K562 (cell line): ENCODE measurements around the gene NCOA3. TPM values are rescaled to one million over a fixed set of nuclear protein-coding genes. Genes with fewer than 3 reads are reported as not detected.

ENCODE experiments used
- ATAC-seq: fragments of 200-7000 bp; cut with Tn5 transposase; 3 replicates; pipeline ENCODE4 v1.9.1; 2020; ENCODE audit warnings: moderate library complexity
- BruUV-seq: library from RNA; stranded (reverse); fragments of 400-500 nt; replicated peaks from 2 replicates; lab custom pipeline; 2021; lab: Mats Ljungman, UMichigan
- CTCF ChIA-PET: fragments of 300-600 bp; formaldehyde crosslinking; extraction: SDS; loops from one replicate; lab custom pipeline; 2021; ENCODE audit warnings: low intra/inter-chr PET ratio; lab: Yijun Ruan, JAX
- POLR2A ChIA-PET: fragments of 300-600, 350-650 bp; sonication (Branson Sonifier 250); formaldehyde crosslinking; extraction: SDS; loops from one replicate; lab custom pipeline; 2021; ENCODE audit warnings: antibody characterized with exemption, inconsistent platforms; lab: Yijun Ruan, JAX
- DNase-seq, 4 experiments: peaks; one replicate each; pipeline versions ENCODE4 v3.0.0 to v3.0.0-alpha.2; 2011 to 2018; ENCODE audit warnings: low spot score in 3 of 4, mixed read lengths in 3 of 4; ENCODE audit errors: extremely low read depth in 1 of 4
- FAIRE-seq: peaks from 2 replicates; lab custom pipeline; 2011; peaks lifted over from hg19 to GRCh38; lab: Jason Lieb, UNC
- H2AFZ ChIP-seq: 2 replicates; pipeline ENCODE4 v1.6.0; 2011; ENCODE audit warnings: low read depth, low read length, control low read depth, inconsistent platforms
- H3K27ac ChIP-seq: fragments of 200-600 bp; 3 replicates; pipeline ENCODE4 v1.8.0; 2011; ENCODE audit warnings: low read depth, mild to moderate bottlenecking, control low read depth, inconsistent platforms, low read length, moderate library complexity, mixed read lengths; ENCODE audit errors: extremely low read depth
- H3K27me3 ChIP-seq, 2 experiments: fragments of 300-600 bp in 1 of 2; 2 replicates in 1 of 2; 3 replicates in 1 of 2; pipeline versions ENCODE4 v1.6.0 to v1.8.0; 2011; ENCODE audit warnings: inconsistent platforms in 2 of 2, low read length in 2 of 2, mild to moderate bottlenecking in 1 of 2, mixed read lengths in 1 of 2, moderate library complexity in 1 of 2; ENCODE audit not compliant: control insufficient read depth in 2 of 2, insufficient read depth in 2 of 2
- H3K36me3 ChIP-seq: fragments of 300-600 bp; 3 replicates; pipeline ENCODE4 v1.8.0; 2011; ENCODE audit warnings: mild to moderate bottlenecking, low read length, inconsistent platforms; ENCODE audit not compliant: control insufficient read depth, insufficient read depth
- H3K4me1 ChIP-seq, 2 experiments: fragments of 200-600 bp in 1 of 2; replicated peaks in 1 of 2; 2 replicates in 1 of 2; 3 replicates in 1 of 2; pipeline versions ENCODE4 v1.5.1 to v1.8.0; 2011; ENCODE audit warnings: inconsistent platforms in 2 of 2, low read length in 2 of 2, mild to moderate bottlenecking in 1 of 2, mixed read lengths in 1 of 2, moderate library complexity in 1 of 2; ENCODE audit not compliant: control insufficient read depth in 2 of 2, insufficient read depth in 2 of 2
- H3K4me2 ChIP-seq: 2 replicates; pipeline ENCODE4 v1.6.1; 2011; ENCODE audit warnings: low read length, control low read depth, inconsistent platforms, mixed read lengths; ENCODE audit not compliant: insufficient read depth
- H3K4me3 ChIP-seq: fragments of 200-600 bp; sonication (generic), shearing (Covaris generic); 2 replicates; pipeline ENCODE4 v1.5.1; 2016; ENCODE audit warnings: control low read depth, inconsistent platforms
- H3K79me2 ChIP-seq: fragments of 200-600 bp; 3 replicates; pipeline ENCODE4 v1.8.0; 2011; ENCODE audit warnings: low read length, inconsistent platforms; ENCODE audit not compliant: control insufficient read depth, insufficient read depth
- H3K9ac ChIP-seq, 2 experiments: 2 replicates each; pipeline versions ENCODE4 v1.6.0 to v1.6.1; 2011; ENCODE audit warnings: low read depth in 2 of 2, low read length in 2 of 2, control low read depth in 1 of 2, inconsistent platforms in 1 of 2, mild to moderate bottlenecking in 1 of 2, mixed read lengths in 1 of 2; ENCODE audit not compliant: insufficient read depth in 1 of 2
- H3K9me1 ChIP-seq: one replicate; pipeline ENCODE4 v1.6.0; 2011; ENCODE audit warnings: inconsistent platforms, mild to moderate bottlenecking, low read length, moderate library complexity; ENCODE audit not compliant: control insufficient read depth, insufficient read depth
- H3K9me3 ChIP-seq: replicated peaks from 2 replicates; pipeline ENCODE4 v1.5.1; 2011; ENCODE audit warnings: low read depth, low read length, inconsistent platforms; ENCODE audit not compliant: control insufficient read depth, insufficient read depth
- H4K20me1 ChIP-seq: replicated peaks from 2 replicates; pipeline ENCODE4 v1.6.1; 2011; ENCODE audit warnings: low read length, inconsistent platforms, mixed read lengths; ENCODE audit not compliant: control insufficient read depth, insufficient read depth
- ARHGAP35 ChIP-seq: fragments of 450-650 bp; IDR thresholded peaks from 2 replicates; pipeline ENCODE4 v1.6.1; 2018; ENCODE audit not compliant: partially characterized antibody
- ATF7 ChIP-seq: fragments of 450-650 bp; IDR thresholded peaks from 2 replicates; pipeline ENCODE4 v1.7.1; 2014; ENCODE audit warnings: mild to moderate bottlenecking, moderate library complexity
- BRCA1 ChIP-seq, 2 experiments: fragments of 450-650 bp in 1 of 2; sonication (generic) in 1 of 2; formaldehyde crosslinking in 1 of 2; IDR thresholded peaks; 2 replicates each; pipeline versions ENCODE4 v1.5.0 to v1.6.1; 2017 to 2020; ENCODE audit warnings: mild to moderate bottlenecking in 1 of 2, missing genetic modification reagents in 1 of 2
- CREB1 ChIP-seq, 2 experiments: sonication (generic) in 1 of 2; formaldehyde crosslinking in 1 of 2; IDR thresholded peaks; 2 replicates each; pipeline versions ENCODE4 v1.6.1 to v1.8.0; 2012 to 2022; ENCODE audit warnings: inconsistent platforms in 1 of 2, mild to moderate bottlenecking in 1 of 2, missing genetic modification reagents in 1 of 2, moderate library complexity in 1 of 2
- ETV1 ChIP-seq: fragments of 450-650 bp; conservative IDR thresholded peaks from 2 replicates; pipeline ENCODE4 v1.6.1; 2016; ENCODE audit warnings: missing genetic modification characterization, control low read depth, low read depth, missing compliant biosample characterization
- FOXJ3 ChIP-seq: sonication (generic); formaldehyde crosslinking; IDR thresholded peaks from 2 replicates; pipeline ENCODE4 v1.4.0; 2020; ENCODE audit warnings: mild to moderate bottlenecking, missing genetic modification reagents
- GTF2E2 ChIP-seq: fragments of 200-800 bp; sonication (Bioruptor generic); IDR thresholded peaks from 2 replicates; pipeline ENCODE4 v1.6.1; 2016; ENCODE audit warnings: missing genetic modification characterization, missing compliant biosample characterization
- MECOM ChIP-seq: fragments of 250-450 bp; sonication (Bioruptor Pico); IDR thresholded peaks from 2 replicates; pipeline ENCODE4 v1.8.0; 2022; ENCODE audit warnings: inconsistent platforms
- MEF2A ChIP-seq: IDR thresholded peaks from 2 replicates; pipeline ENCODE4 v1.6.1; 2011; ENCODE audit warnings: low read depth, mild to moderate bottlenecking, low read length, moderate library complexity; ENCODE audit not compliant: control insufficient read depth
- NCOR1 ChIP-seq: fragments of 450-650 bp; IDR thresholded peaks from 2 replicates; pipeline ENCODE4 v1.6.1; 2016; ENCODE audit warnings: mild to moderate bottlenecking, moderate library complexity
- NUFIP1 ChIP-seq: fragments of 450-650 bp; IDR thresholded peaks from 2 replicates; pipeline ENCODE4 v1.6.1; 2018; ENCODE audit not compliant: partially characterized antibody
- PCBP1 ChIP-seq: fragments of 200-400 bp; formaldehyde crosslinking; IDR thresholded peaks from 2 replicates; pipeline ENCODE4 v1.6.1; 2018; ENCODE audit warnings: mild to moderate bottlenecking, low read depth, low read length; ENCODE audit not compliant: poor library complexity, severe bottlenecking
- RNF2 ChIP-seq: sonication (generic); IDR thresholded peaks from 2 replicates; pipeline ENCODE4 v1.6.1; 2016
- TEAD4 ChIP-seq, 2 experiments: sonication (generic) in 1 of 2; formaldehyde crosslinking in 1 of 2; IDR thresholded peaks; 2 replicates each; pipeline versions ENCODE4 v1.6.1 to v1.8.0; 2012 to 2022; ENCODE audit warnings: borderline replicate concordance in 1 of 2, inconsistent platforms in 1 of 2, low read length in 1 of 2, mild to moderate bottlenecking in 1 of 2, missing genetic modification reagents in 1 of 2
- TGIF2 ChIP-seq: sonication (generic); formaldehyde crosslinking; IDR thresholded peaks from 2 replicates; pipeline ENCODE4 v1.8.1; 2022; ENCODE audit warnings: mild to moderate bottlenecking, missing genetic modification reagents, moderate library complexity
- U2AF1 ChIP-seq: fragments of 200-400 bp; formaldehyde crosslinking; optimal IDR thresholded peaks from 2 replicates; pipeline ENCODE3; 2017; ENCODE audit warnings: mild to moderate bottlenecking, low read depth, low read length, moderate library complexity
- WHSC1 ChIP-seq: IDR thresholded peaks from one replicate; pipeline ENCODE4 v1.6.1; 2012; ENCODE audit warnings: low read length, control low read depth, inconsistent platforms
- ZC3H11A ChIP-seq: IDR thresholded peaks from 2 replicates; pipeline ENCODE4 v1.6.1; 2012; ENCODE audit warnings: low read depth, low read length, improper control_type of control experiment
- ZNF316 ChIP-seq: fragments of 450-650 bp; IDR thresholded peaks from 2 replicates; pipeline ENCODE4 v1.6.1; 2016
- WGBS: fragments of 100-300 bp; shearing (Covaris generic); methylation state at CpG from one replicate; pipeline ENCODE4 v1.1.6; 2016; ENCODE audit warnings: low coverage, mixed read lengths; ENCODE audit not compliant: insufficient coverage; ENCODE audit errors: missing lambda C conversion rate; 5-methylcytosine and 5-hydroxymethylcytosine counted together
- in situ Hi-C: fragments of 300-500 bp; cut with MboI; formaldehyde crosslinking; loops from 4 replicates; pipeline ENCODE4 v1.15.0; 2018; ENCODE audit warnings: inconsistent platforms, mixed read lengths
- intact Hi-C: fragments of 100-400 bp; cut with micrococcal nuclease; formaldehyde crosslinking; loops from 2 replicates; pipeline ENCODE4 v1.14.2; 2022
- polyA plus RNA-seq, 8 experiments: library from polyadenylated mRNA; depleted of rRNA in 4 of 8; stranded (reverse) in 5 of 8; unstranded in 3 of 8; fragments of >200 nt; fragmentation: Nextera tagmentation in 2 of 8; fragmentation: Illumina TruSeq in 1 of 8; extraction: Ambion mirVana in 2 of 8; extraction: Trizol in 1 of 8; gene quantifications; 2 replicates each; pipeline versions ENCODE4 v1.2.1 to v1.2.3, GENCODE V29; 2011 to 2014; ENCODE audit warnings: inconsistent platforms in 1 of 8, missing spikeins in 1 of 8
- total RNA-seq, 7 experiments: library from RNA; depleted of rRNA in 6 of 7; stranded (reverse); fragments of >200 nt in 6 of 7; fragmentation: Illumina TruSeq in 2 of 7; extraction: Trizol in 2 of 7; gene quantifications; 2 replicates each; pipeline versions ENCODE4 v1.2.1 to v1.2.3, GENCODE V29; 2011 to 2021; ENCODE audit warnings: low replicate concordance in 1 of 7
- TF ChIP-seq, protein P1 (sequence below), 2 experiments: fragments of 450-650 bp in 1 of 2; IDR thresholded peaks; 2 replicates each; pipeline ENCODE4 v1.6.1; 2011 to 2017; ENCODE audit warnings: low read depth in 2 of 2, antibody characterized with exemption in 1 of 2, borderline replicate concordance in 1 of 2, low read length in 1 of 2, mild to moderate bottlenecking in 1 of 2, mixed read lengths in 1 of 2; ENCODE audit not compliant: control insufficient read depth in 1 of 2

NCOA3 gene
- total and polyA plus RNA-seq, 9 of the 15 experiments (the other 6 are each of a cell fraction or from before 2014, with no cell fraction given), result 3.2 to 24.3 (median 14.4) TPM

DNA sequence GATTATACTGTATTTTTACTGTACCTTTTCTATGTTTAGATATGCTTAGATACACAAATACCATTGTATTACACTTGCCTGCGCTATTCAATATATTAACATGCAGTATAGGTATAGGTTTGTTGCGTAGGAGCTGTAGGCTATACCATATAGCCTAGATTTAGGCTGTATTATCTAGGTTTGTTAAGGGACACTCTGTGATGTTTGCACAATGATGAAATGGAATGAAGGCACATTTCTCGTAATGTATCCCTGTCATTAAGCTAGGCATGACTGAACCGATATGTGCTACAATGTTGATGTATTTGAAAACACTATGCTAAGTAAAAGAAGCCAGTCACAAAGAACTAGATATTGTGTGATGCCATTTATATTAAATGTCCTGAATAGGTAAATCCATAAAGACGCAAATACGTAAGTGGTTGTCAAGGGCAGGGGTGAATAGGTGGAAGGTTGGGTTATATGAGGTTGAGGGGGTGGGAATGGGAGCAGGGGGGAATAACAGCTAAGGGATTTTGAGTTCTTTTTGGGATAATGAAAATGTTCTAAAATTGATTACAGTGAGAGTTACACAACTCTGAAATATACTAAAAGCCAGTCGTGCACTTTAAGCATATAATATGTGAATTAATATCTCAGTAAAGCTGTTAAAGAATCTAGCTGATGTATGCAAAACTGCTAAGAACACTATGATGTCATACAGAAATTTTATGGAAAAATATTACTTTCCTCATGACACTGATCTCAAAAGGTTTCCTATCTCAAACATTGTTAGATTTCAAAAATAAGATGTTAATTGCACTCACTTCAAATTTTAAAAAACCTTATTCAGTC, 97.4 kb downstream of the NCOA3 start:
- in situ Hi-C loops (no loop called here), intact Hi-C loops (no loop called here)
- WGBS, result 82% methylated on average over 7 of the region's 7 CpGs
- Histone ChIP-seq H2AFZ (no peak overlapping the region), H3K79me2 (peaks cover 19% of the 10 kb centered on the region), H3K27ac (no peak overlapping the region; the same call in 2 of the 3 replicates), H3K4me1 (peaks cover 0 to 12% of the 10 kb centered on the region in 2 experiments; a peak in 3 of 5 replicates), H3K9me3 (no peaks in the 10 kb centered on the region), H3K9me1 (no peaks in the 10 kb centered on the region), H3K27me3 (no peaks in the 10 kb centered on the region), H3K4me3 (no peak overlapping the region), H3K36me3 (peaks cover 1% of the 10 kb centered on the region; the same call in 1 of the 3 replicates), H4K20me1 (no peaks in the 10 kb centered on the region), H3K9ac (no peak overlapping the region), H3K4me2 (no peak overlapping the region)
- DNase-seq (no peak), ATAC-seq (no peak; the same call in 2 of the 3 replicates), FAIRE-seq (no peak)
- POLR2A ChIA-PET, result no interaction called here
- no TSS peak for BruUV-seq
- CTCF ChIA-PET, result no interaction called here
- TF ChIP-seq ETV1 (tag) (no peak), ZNF316 (peak; percentile 67), U2AF1 (no peak), NCOR1 (no peak), PCBP1 (no peak), ZC3H11A (no peak), BRCA1 (IDR thresholded peaks at IDR 0.05) (no peak), BRCA1 (CRISPR knock-in tag; IDR thresholded peaks at IDR 0.05) (no peak), FOXJ3 (CRISPR knock-in tag) (no peak), RNF2 (no peak), TEAD4 (IDR thresholded peaks at IDR 0.05; ENCODE audit: low read length) (no peak), TEAD4 (CRISPR knock-in tag; IDR thresholded peaks at IDR 0.05; ENCODE audit: borderline replicate concordance) (no peak), CREB1 (IDR thresholded peaks at IDR 0.05) (no peak), CREB1 (CRISPR knock-in tag; IDR thresholded peaks at IDR 0.05) (no peak), GTF2E2 (tag) (no peak), NUFIP1 (no peak), WHSC1 (no peak), ARHGAP35 (no peak), MECOM (CRISPR knock-in tag) (no peak), ATF7 (peak; percentile 29; the same call in 1 of the 2 replicates), MEF2A (no peak), TGIF2 (CRISPR knock-in tag) (no peak)
- TF ChIP-seq, protein P1, sequence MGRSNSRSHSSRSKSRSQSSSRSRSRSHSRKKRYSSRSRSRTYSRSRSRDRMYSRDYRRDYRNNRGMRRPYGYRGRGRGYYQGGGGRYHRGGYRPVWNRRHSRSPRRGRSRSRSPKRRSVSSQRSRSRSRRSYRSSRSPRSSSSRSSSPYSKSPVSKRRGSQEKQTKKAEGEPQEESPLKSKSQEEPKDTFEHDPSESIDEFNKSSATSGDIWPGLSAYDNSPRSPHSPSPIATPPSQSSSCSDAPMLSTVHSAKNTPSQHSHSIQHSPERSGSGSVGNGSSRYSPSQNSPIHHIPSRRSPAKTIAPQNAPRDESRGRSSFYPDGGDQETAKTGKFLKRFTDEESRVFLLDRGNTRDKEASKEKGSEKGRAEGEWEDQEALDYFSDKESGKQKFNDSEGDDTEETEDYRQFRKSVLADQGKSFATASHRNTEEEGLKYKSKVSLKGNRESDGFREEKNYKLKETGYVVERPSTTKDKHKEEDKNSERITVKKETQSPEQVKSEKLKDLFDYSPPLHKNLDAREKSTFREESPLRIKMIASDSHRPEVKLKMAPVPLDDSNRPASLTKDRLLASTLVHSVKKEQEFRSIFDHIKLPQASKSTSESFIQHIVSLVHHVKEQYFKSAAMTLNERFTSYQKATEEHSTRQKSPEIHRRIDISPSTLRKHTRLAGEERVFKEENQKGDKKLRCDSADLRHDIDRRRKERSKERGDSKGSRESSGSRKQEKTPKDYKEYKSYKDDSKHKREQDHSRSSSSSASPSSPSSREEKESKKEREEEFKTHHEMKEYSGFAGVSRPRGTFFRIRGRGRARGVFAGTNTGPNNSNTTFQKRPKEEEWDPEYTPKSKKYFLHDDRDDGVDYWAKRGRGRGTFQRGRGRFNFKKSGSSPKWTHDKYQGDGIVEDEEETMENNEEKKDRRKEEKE (IDR thresholded peaks at IDR 0.05; ENCODE audit: borderline replicate concordance in 1 of 2, control insufficient read depth in 1 of 2, low read depth in 2 of 2, low read length in 1 of 2), result peak in 1 of 2 experiments; percentile 26; a peak in 1 of 4 replicates
